Activated T-helper 1 cell treated with anti-CD3 and anti-CD28 coated beads, Interleukin-12 subunit alpha, Interleukin-12 subunit beta, Interleukin-2, Interleukin-4 antibody, amounts not matched to agents 30 ng/mL and 10 ng/mL and 1 ng/mL, durations not matched to agents 14 hours and 24 hours and 36 hours (primary cell): Measurements from ENCODE around the gene CRADD. TPM values are rescaled to one million over a fixed set of nuclear protein-coding genes. Genes with fewer than 3 reads are reported as not detected.
A peak's percentile ranks its signal among the peaks of the same experiment; 100 is the strongest.

Source experiments
- DNase-seq: peaks from one replicate; pipeline ENCODE4 v3.0.0; 2021; ENCODE audit warnings: low spot score
- H3K27ac Mint-ChIP-seq: one replicate; pipeline ENCODE4 v1.8.0; 2021; ENCODE audit warnings: mild to moderate bottlenecking, mixed read lengths
- H3K27me3 Mint-ChIP-seq: one replicate; pipeline ENCODE4 v1.8.0; 2022; ENCODE audit warnings: mild to moderate bottlenecking, moderate library complexity, mixed read lengths; ENCODE audit not compliant: insufficient read depth
- H3K36me3 Mint-ChIP-seq: one replicate; pipeline ENCODE4 v1.8.0; 2021; ENCODE audit warnings: low read depth, mixed read lengths
- H3K4me1 Mint-ChIP-seq: one replicate; pipeline ENCODE4 v1.8.0; 2021; ENCODE audit warnings: low read depth, mixed read lengths
- H3K4me3 Mint-ChIP-seq: one replicate; pipeline ENCODE4 v1.8.0; 2021; ENCODE audit warnings: mild to moderate bottlenecking, moderate library complexity, mixed read lengths
- H3K9me3 Mint-ChIP-seq: one replicate; pipeline ENCODE4 v1.8.0; 2021; ENCODE audit warnings: mixed read lengths
- intact Hi-C: fragments of 100-400 bp; cut with micrococcal nuclease; formaldehyde crosslinking; loops from one replicate; pipeline ENCODE4 v1.15.1; 2024
- total RNA-seq: library from RNA; stranded (reverse); gene quantifications from 2 replicates; pipeline ENCODE4 v1.2.3, GENCODE V29; 2022

CRADD gene
- total RNA-seq, 1 donor from 2014 or later: 11.2 TPM

- Mint-ChIP-seq H3K4me3 (no peak overlapping the region), H3K27me3 (no peaks in the 10 kb centered on the region), H3K36me3 (peaks cover 23% of the 10 kb centered on the region), H3K27ac (peak overlapping the region; percentile 86), H3K9me3 (peaks cover 24% of the 10 kb centered on the region), H3K4me1 (peaks cover 68% of the 10 kb centered on the region)
- intact Hi-C loops: loop anchor here (1.0 to 5.0 kb wide), 10 partner anchors 34 to 1815 kb away; partner anchors contain the start of gene CRADD
- no peak for DNase-seq
Observed at GRCh38 chr12:93846936-93847516, 169.9 kb downstream of the CRADD start.

GRCh38 chr12:93847517-93848474, 170.6 kb downstream of the CRADD start:
- Mint-ChIP-seq H3K4me1 (peaks cover 74% of the 10 kb centered on the region), H3K27ac (peak overlapping the region; percentile 86), H3K27me3 (no peaks in the 10 kb centered on the region), H3K9me3 (peaks cover 24% of the 10 kb centered on the region), H3K4me3 (peak overlapping the region; percentile 49), H3K36me3 (peaks cover 20% of the 10 kb centered on the region)
- peak; percentile 33 for DNase-seq
- intact Hi-C loops: loop anchor here (1.0 to 5.0 kb wide), 10 partner anchors 34 to 1815 kb away; partner anchors contain the start of gene CRADD

GRCh38 chr12:93848523-93849101, 171.4 kb downstream of the CRADD start:
- peaks cover 79% of the 10 kb centered on the region for H3K4me1 Mint-ChIP-seq
- H3K4me3 Mint-ChIP-seq: peak overlapping the region; percentile 66
- H3K27ac Mint-ChIP-seq: peak overlapping the region; percentile 72
- H3K27me3 Mint-ChIP-seq: no peaks in the 10 kb centered on the region
- peaks cover 24% of the 10 kb centered on the region for H3K9me3 Mint-ChIP-seq
- intact Hi-C loops: loop anchor here (5.0 kb wide), 2 partner anchors 171 to 1816 kb away; partner anchors contain the start of gene CRADD
- peaks cover 20% of the 10 kb centered on the region for H3K36me3 Mint-ChIP-seq
- DNase-seq: no peak

GRCh38 chr12:93849946-93850345, 172.8 kb downstream of the CRADD start:
- DNase-seq: no peak
- Mint-ChIP-seq H3K4me1 (peaks cover 82% of the 10 kb centered on the region), H3K9me3 (peaks cover 21% of the 10 kb centered on the region)

GRCh38 chr12:93850481-93851256, 173.5 kb downstream of the CRADD start:
- Mint-ChIP-seq H3K9me3 (peaks cover 18% of the 10 kb centered on the region), H3K4me1 (peaks cover 79% of the 10 kb centered on the region), H3K27ac (peak overlapping the region; percentile 1), H3K4me3 (no peak overlapping the region), H3K27me3 (no peaks in the 10 kb centered on the region), H3K36me3 (peaks cover 20% of the 10 kb centered on the region)
- no peak for DNase-seq
- intact Hi-C loops: no loop called here

More at GRCh38 chr12:93849946-93850345, 172.8 kb downstream of the CRADD start:
- Mint-ChIP-seq H3K27me3 (no peaks in the 10 kb centered on the region), H3K27ac (no peak overlapping the region), H3K36me3 (peaks cover 19% of the 10 kb centered on the region), H3K4me3 (no peak overlapping the region)
- intact Hi-C loops: loop anchor here (5.0 kb wide), 2 partner anchors 173 to 1818 kb away; partner anchors contain the start of gene CRADD

GRCh38 chr12:93851257-93851671, 174.1 kb downstream of the CRADD start:
- Mint-ChIP-seq H3K27ac (peak overlapping the region; percentile 1), H3K36me3 (peaks cover 20% of the 10 kb centered on the region), H3K27me3 (no peaks in the 10 kb centered on the region), H3K9me3 (peaks cover 18% of the 10 kb centered on the region), H3K4me1 (peaks cover 77% of the 10 kb centered on the region), H3K4me3 (peak overlapping the region; percentile 45)
- intact Hi-C loops: no loop called here
- peak; percentile 49 for DNase-seq

- no peak for DNase-seq
- H3K4me3 Mint-ChIP-seq: no peak overlapping the region
Observed at GRCh38 chr12:93852173-93852591, 175.0 kb downstream of the CRADD start.

DNA sequence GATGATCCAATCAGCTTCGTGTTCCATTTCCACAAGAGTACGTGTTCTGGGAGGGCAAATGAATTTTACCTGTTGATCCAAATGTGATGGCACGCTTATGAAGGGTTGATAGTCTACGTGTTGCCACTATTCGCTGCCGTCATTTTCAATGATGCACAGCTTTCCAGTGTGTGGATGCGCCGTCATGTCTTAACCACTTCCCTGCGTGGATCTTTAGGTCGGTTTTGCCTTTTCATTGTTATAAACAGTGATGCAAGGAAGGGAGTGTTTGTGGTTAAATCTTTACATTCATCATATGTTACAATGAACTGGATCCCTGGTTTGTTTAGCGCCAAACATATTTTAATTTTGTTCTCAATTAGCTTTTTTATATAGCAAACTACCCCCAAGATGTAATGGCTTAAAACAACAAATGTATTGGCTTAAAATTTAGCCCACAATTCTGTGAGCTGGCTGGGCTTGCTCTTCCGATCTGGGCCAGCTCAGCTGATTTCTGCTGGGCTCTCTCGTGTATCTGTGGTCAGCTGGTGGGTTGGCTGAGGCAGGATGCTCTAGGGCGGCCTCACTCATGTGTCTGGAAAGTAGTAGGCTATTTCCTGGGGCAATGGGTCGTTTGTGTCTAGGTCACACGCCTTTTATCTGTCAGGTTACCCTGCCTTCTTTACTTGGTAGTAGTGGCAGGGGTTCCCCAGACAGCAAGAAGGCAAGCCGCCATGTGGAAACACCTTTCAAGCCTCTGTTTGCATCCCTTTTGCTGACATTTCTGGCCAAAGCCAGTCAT, 176.7 kb downstream of the CRADD start:
- H3K4me1 Mint-ChIP-seq: peaks cover 58% of the 10 kb centered on the region
- no peak for DNase-seq
- intact Hi-C loops: no loop called here
- peaks cover 5% of the 10 kb centered on the region for H3K9me3 Mint-ChIP-seq
- H3K27me3 Mint-ChIP-seq: no peaks in the 10 kb centered on the region
- H3K36me3 Mint-ChIP-seq: peaks cover 9% of the 10 kb centered on the region
- no peak overlapping the region for H3K4me3 Mint-ChIP-seq
- H3K27ac Mint-ChIP-seq: no peak overlapping the region

More at GRCh38 chr12:93852173-93852591, 175.0 kb downstream of the CRADD start:
- H3K36me3 Mint-ChIP-seq: peaks cover 18% of the 10 kb centered on the region
- peaks cover 75% of the 10 kb centered on the region for H3K4me1 Mint-ChIP-seq
- H3K27ac Mint-ChIP-seq: no peak overlapping the region
- peaks cover 18% of the 10 kb centered on the region for H3K9me3 Mint-ChIP-seq
- H3K27me3 Mint-ChIP-seq: no peaks in the 10 kb centered on the region
- intact Hi-C loops: no loop called here

DNA sequence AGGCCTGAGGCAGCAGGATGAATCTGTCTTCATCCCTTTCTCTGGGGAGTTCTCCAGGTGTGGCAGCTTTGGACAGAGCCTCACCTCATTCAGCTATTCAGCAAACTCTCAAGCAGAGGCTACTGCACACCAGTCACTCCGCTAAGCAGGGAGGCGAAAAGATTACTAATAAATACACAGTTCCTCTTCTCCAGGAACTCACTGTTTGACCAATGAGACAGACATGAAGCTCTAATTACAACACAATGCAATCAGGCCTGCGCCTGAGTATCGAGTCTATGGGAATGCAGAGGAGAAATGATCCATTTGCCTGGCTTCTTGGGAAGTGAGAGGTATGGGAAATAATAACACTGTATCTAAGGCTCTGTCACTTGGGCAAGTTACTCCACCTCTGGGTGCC, 178.1 kb downstream of the CRADD start:
- Mint-ChIP-seq H3K4me1 (peaks cover 50% of the 10 kb centered on the region), H3K9me3 (peaks cover 2% of the 10 kb centered on the region), H3K27me3 (no peaks in the 10 kb centered on the region), H3K4me3 (no peak overlapping the region), H3K36me3 (peaks cover 7% of the 10 kb centered on the region), H3K27ac (no peak overlapping the region)
- no peak for DNase-seq
- intact Hi-C loops: no loop called here

DNA sequence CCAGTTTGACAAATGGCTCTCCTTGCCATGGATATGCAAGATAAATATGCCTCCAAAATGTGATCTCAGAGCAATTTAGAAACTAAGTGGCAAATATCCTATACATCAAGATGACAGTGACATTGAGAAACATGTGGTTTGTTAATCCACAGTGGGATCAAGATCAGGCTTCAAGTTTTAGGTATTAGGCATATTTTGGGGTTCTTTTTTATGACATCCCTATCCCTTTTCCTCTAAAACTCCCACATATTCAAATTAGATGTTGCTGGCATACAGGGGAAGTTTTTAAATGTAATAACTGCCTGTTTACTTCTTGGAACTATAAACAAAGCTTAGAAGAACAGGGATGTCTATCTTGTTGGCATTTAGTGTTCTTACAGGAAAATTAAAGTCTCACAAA, 179.4 kb downstream of the CRADD start:
- no peak for DNase-seq
- intact Hi-C loops: no loop called here
- no peak overlapping the region for H3K27ac Mint-ChIP-seq

DNA sequence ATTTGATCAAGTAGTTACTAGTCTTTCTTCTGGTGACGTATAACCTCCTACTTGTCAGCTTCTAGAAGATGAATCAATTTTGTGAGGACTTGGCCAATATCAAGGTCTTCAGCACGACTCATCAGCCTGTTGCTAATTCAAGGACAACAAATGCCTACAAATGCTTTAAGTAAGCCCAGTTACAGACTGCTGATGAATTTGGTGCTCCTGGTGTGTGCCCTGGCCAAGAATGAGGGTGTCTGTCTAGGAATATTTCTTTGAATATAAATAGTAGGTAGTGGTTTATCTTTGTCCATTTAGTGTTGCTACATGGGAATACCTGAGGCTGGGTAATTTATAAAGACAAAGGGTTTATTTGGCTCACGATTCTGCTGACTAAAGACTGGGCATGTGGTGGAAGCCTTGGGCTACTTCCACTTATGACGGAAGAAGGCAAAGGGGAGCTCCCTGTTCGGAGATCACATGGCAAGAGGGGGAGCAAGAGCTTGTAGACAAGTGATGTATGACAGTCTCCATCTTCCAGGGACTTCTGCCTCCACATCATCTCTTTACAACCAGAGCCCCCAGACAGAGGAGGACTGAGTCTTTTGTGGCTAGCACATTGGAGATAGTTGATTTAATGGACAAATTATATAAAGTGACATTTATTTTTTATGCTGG, 180.2 kb downstream of the CRADD start:
- H3K27me3 Mint-ChIP-seq: no peaks in the 10 kb centered on the region
- DNase-seq: no peak
- no peak overlapping the region for H3K4me3 Mint-ChIP-seq
- intact Hi-C loops: no loop called here
- no peak overlapping the region for H3K27ac Mint-ChIP-seq
- H3K9me3 Mint-ChIP-seq: peaks cover 5% of the 10 kb centered on the region
- peaks cover 9% of the 10 kb centered on the region for H3K36me3 Mint-ChIP-seq
- H3K4me1 Mint-ChIP-seq: peaks cover 46% of the 10 kb centered on the region

More for the DNA sequence above, 179.4 kb downstream of the CRADD start:
- H3K4me3 Mint-ChIP-seq: no peak overlapping the region
- H3K27me3 Mint-ChIP-seq: no peaks in the 10 kb centered on the region
- peaks cover 49% of the 10 kb centered on the region for H3K4me1 Mint-ChIP-seq
- H3K9me3 Mint-ChIP-seq: peaks cover 5% of the 10 kb centered on the region
- H3K36me3 Mint-ChIP-seq: peaks cover 6% of the 10 kb centered on the region
